PC-9 (cell line): ENCODE results near the gene TMEM163. TPM values are rescaled to one million over a fixed set of nuclear protein-coding genes. Genes with fewer than 3 reads are reported as not detected.

ENCODE experiments used
- BruUV-seq: library from RNA; stranded (reverse); fragments of 400-500 nt; replicated peaks from 2 replicates; lab custom pipeline; 2021; lab: Mats Ljungman, UMichigan
- CTCF ChIA-PET: fragments of 300-600 bp; sonication (Branson Sonifier 250); formaldehyde crosslinking; loops from one replicate; lab custom pipeline; 2022; ENCODE audit warnings: antibody characterized with exemption; lab: Charles Lee
- POLR2A ChIA-PET: fragments of 300-600 bp; sonication (Branson Sonifier 250); formaldehyde crosslinking; loops from one replicate; lab custom pipeline; 2022; ENCODE audit warnings: antibody characterized with exemption; ENCODE audit not compliant: unreplicated experiment; lab: Charles Lee
- DNase-seq, 2 experiments: peaks; one replicate each; pipeline versions ENCODE4 v3.0.0 to v3.0.0-alpha.2; 2015 to 2022; ENCODE audit warnings: mixed read lengths in 1 of 2
- H2AFZ ChIP-seq: fragments of 200-600 bp; sonication (generic); 2 replicates; pipeline ENCODE4 v1.8.1; 2017; ENCODE audit warnings: antibody characterized with exemption
- H3F3A ChIP-seq: fragments of 200-600 bp; sonication (generic); 2 replicates; pipeline ENCODE4 v1.8.1; 2017; ENCODE audit warnings: antibody characterized with exemption, mild to moderate bottlenecking, low read depth; ENCODE audit not compliant: insufficient read depth
- H3K27ac ChIP-seq: fragments of 200-600 bp; sonication (generic); 2 replicates; pipeline ENCODE4 v1.6.1; 2016; ENCODE audit warnings: mixed run types
- H3K27me3 ChIP-seq: fragments of 200-600 bp; sonication (generic); 2 replicates; pipeline ENCODE4 v1.6.1; 2016; ENCODE audit warnings: low read depth, mixed run types; ENCODE audit not compliant: insufficient read depth
- H3K36me3 ChIP-seq: fragments of 200-600 bp; sonication (generic); 2 replicates; pipeline ENCODE4 v1.6.1; 2016; ENCODE audit warnings: low read depth, mixed run types
- H3K4me1 ChIP-seq: fragments of 200-600 bp; sonication (generic); replicated peaks from 2 replicates; pipeline ENCODE4 v1.6.1; 2016; ENCODE audit warnings: mixed run types; ENCODE audit not compliant: insufficient read depth
- H3K4me2 ChIP-seq: fragments of 200-600 bp; sonication (generic); 2 replicates; pipeline ENCODE4 v1.6.1; 2017; ENCODE audit warnings: mixed run types
- H3K4me3 ChIP-seq: fragments of 200-600 bp; sonication (generic); 2 replicates; pipeline ENCODE4 v1.6.1; 2016; ENCODE audit warnings: mixed run types
- H3K79me2 ChIP-seq: fragments of 200-600 bp; sonication (generic); 2 replicates; pipeline ENCODE4 v1.6.1; 2017; ENCODE audit warnings: low read depth, mixed run types
- H3K9me2 ChIP-seq: fragments of 200-600 bp; sonication (generic); 2 replicates; pipeline ENCODE4 v1.8.1; 2017; ENCODE audit warnings: mild to moderate bottlenecking; ENCODE audit not compliant: insufficient read depth
- H3K9me3 ChIP-seq: fragments of 200-600 bp; sonication (generic); 2 replicates; pipeline ENCODE4 v1.8.1; 2016; ENCODE audit warnings: low read depth; ENCODE audit not compliant: insufficient read depth
- H4K20me1 ChIP-seq: fragments of 200-600 bp; sonication (generic); 2 replicates; pipeline ENCODE4 v1.8.1; 2017; ENCODE audit not compliant: insufficient read depth
- CTCF ChIP-seq: fragments of 200-600 bp; sonication (generic); conservative IDR thresholded peaks from 2 replicates; pipeline ENCODE4 v1.6.1; 2017; ENCODE audit warnings: mixed run types, antibody characterized with exemption, mild to moderate bottlenecking, moderate library complexity
- EZH2 ChIP-seq: fragments of 200-600 bp; sonication (generic); IDR thresholded peaks from 2 replicates; pipeline ENCODE4 v1.8.0; 2017; ENCODE audit warnings: antibody characterized with exemption, low read depth
- intact Hi-C: fragments of 100-400 bp; cut with micrococcal nuclease; formaldehyde crosslinking; loops from one replicate; pipeline ENCODE4 v1.10.0; 2022; ENCODE audit not compliant: unreplicated experiment
- total RNA-seq: library from RNA; stranded (reverse); gene quantifications from 2 replicates; pipeline ENCODE4 v1.2.3, GENCODE V29; 2021

TMEM163 gene
- total RNA-seq, 1 experiment from 2014 or later: 1.4 TPM

DNA sequence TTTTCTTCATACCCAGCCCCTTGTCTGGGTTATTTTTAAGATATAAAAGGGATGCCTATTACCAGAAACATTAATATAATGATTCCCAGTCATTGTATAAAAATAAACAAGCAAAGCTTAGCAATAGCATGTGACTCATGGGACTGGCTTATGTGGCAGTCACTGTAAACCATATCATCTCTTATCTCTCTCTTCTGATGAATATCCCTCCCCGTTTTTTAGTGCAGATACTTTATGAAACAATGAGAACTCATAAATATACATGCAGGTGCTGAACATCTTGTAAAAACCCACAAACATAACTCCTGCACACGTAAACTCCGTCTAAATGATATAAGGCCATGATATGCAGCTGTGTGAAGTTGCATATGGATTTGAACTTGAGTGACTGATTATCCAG, 310.0 kb downstream of the TMEM163 start:
- no peak for DNase-seq
- ChIA-PET POLR2A (no interaction called here), CTCF (no interaction called here)
- no peaks in the 10 kb centered on the region for H3K36me3 ChIP-seq
- H4K20me1 ChIP-seq: 0 out of 2 replicates have a peak, but pooled peaks cover 3% of the 10 kb centered on the region
- no peaks in the 10 kb centered on the region for H3K79me2 ChIP-seq
- intact Hi-C loops: no loop called here
- no peaks in the 10 kb centered on the region for H3K9me3 ChIP-seq
- H3K4me1 ChIP-seq: peaks cover 13% of the 10 kb centered on the region
- H2AFZ ChIP-seq: no peak overlapping the region
- no peak overlapping the region for H3K4me2 ChIP-seq
- peaks cover 4% of the 10 kb centered on the region; the same call in 1 of the 2 replicates for H3F3A ChIP-seq
- H3K4me3 ChIP-seq: no peak overlapping the region
- TF ChIP-seq EZH2 (no peak), CTCF (no peak)
- H3K27me3 ChIP-seq: no peaks in the 10 kb centered on the region
- H3K9me2 ChIP-seq: no peaks in the 10 kb centered on the region
- no TSS peak for BruUV-seq
- no peak overlapping the region for H3K27ac ChIP-seq

DNA sequence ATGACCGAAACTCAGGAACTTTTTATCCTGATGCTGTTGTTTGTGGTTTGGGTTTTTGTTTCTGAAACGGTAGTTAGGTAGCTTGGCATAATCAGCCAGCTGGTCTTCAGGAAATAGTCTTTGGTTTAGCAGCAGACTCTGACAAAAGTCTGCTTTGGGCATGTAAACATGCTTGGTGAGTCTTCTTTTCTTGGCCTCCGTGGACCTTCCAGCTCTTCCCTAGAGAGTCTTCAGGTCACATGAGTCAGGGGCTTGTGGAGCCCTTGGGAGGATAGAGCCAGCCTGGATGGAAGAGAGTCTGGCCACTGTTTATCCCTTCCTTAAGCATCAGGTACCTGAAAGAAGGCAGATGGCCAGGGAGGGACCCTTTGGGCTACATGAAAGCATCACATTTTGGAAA, 310.4 kb downstream of the TMEM163 start:
- Histone ChIP-seq H3K36me3 (no peaks in the 10 kb centered on the region), H3F3A (peaks cover 4% of the 10 kb centered on the region; the same call in 1 of the 2 replicates), H3K4me2 (no peak overlapping the region), H3K79me2 (no peaks in the 10 kb centered on the region), H3K27ac (no peak overlapping the region), H2AFZ (no peak overlapping the region), H3K9me3 (no peaks in the 10 kb centered on the region), H3K9me2 (no peaks in the 10 kb centered on the region), H3K27me3 (no peaks in the 10 kb centered on the region), H4K20me1 (0 out of 2 replicates have a peak, but pooled peaks cover 3% of the 10 kb centered on the region), H3K4me1 (peaks cover 13% of the 10 kb centered on the region), H3K4me3 (no peak overlapping the region)
- TF ChIP-seq CTCF: no peak
- TF ChIP-seq EZH2: no peak
- POLR2A ChIA-PET: no interaction called here
- CTCF ChIA-PET: no interaction called here
- DNase-seq: no peak
- BruUV-seq: no TSS peak
- intact Hi-C loops: no loop called here

- Histone ChIP-seq H3K4me1 (peaks cover 13% of the 10 kb centered on the region), H3K4me2 (no peak overlapping the region), H3K79me2 (no peaks in the 10 kb centered on the region), H3F3A (peaks cover 4% of the 10 kb centered on the region; the same call in 1 of the 2 replicates), H3K9me2 (no peaks in the 10 kb centered on the region), H4K20me1 (0 out of 2 replicates have a peak, but pooled peaks cover 3% of the 10 kb centered on the region), H3K9me3 (no peaks in the 10 kb centered on the region), H3K4me3 (no peak overlapping the region), H3K27me3 (no peaks in the 10 kb centered on the region), H3K27ac (no peak overlapping the region), H2AFZ (no peak overlapping the region), H3K36me3 (no peaks in the 10 kb centered on the region)
- intact Hi-C loops: no loop called here
- ChIA-PET CTCF (interaction anchor here (0.6 kb wide), 1 partner anchor 289 kb away, joined by 4 read pairs; no protein-coding TSS in a partner anchor), POLR2A (interaction anchor here (0.6 to 0.8 kb wide), 3 partner anchors 24 to 658 kb away, joined by 6 to 12 read pairs (median 9); no protein-coding TSS in a partner anchor)
- no peak for DNase-seq
- TF ChIP-seq CTCF: no peak
- TF ChIP-seq EZH2: no peak
- BruUV-seq: no TSS peak
Observed at GRCh38 chr2:134407154-134407890, 311.5 kb downstream of the TMEM163 start.
